ENCODE measurements around the gene STK32C. TPM values are rescaled to one million over a fixed set of nuclear protein-coding genes. Genes with fewer than 3 reads are reported as not detected.

STK32C gene
- total and polyA plus RNA-seq, 10 of the 15 experiments (the other 5 are each of a cell fraction or from before 2014, with no cell fraction given): 1.5 to 18.1 (median 6.4) TPM

DNA sequence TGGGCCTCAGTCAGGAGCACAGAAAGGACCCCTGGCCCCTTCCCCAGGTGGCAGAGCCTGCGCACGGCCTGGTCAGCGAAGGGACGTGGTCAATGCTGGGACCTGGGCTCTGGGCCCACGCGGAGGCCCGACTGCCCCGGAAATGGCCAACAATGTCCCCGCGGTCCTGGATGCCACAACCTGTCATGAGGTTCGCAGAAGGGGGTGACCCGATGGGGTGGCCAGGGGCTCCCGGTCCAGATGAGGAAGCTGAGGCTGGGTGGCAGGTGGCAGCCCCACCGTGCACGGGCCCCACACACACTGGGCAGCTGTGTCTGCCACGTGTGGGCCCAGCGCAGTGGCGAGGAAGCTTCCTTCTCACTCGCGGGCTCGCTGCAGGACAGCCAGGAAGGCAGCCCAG is 71.6 kb downstream of the STK32C start (continued):
- TF ChIP-seq PML (IDR thresholded peaks at IDR 0.05; ENCODE audit: low read length) (no peak), RFX5 (IDR thresholded peaks at IDR 0.05; ENCODE audit: low read depth, low read length) (no peak), CHD4 (IDR thresholded peaks at IDR 0.05) (no peak), HDAC2 (IDR thresholded peaks at IDR 0.05) (no peak), NR2F1 (conservative IDR thresholded peaks at IDR 0.05) (no peak), ZNF384 (IDR thresholded peaks at IDR 0.05; ENCODE audit: borderline replicate concordance, low read depth, low read length) (no peak), ZSCAN29 (IDR thresholded peaks at IDR 0.05) (no peak)
- TF ChIP-seq, protein P1, sequence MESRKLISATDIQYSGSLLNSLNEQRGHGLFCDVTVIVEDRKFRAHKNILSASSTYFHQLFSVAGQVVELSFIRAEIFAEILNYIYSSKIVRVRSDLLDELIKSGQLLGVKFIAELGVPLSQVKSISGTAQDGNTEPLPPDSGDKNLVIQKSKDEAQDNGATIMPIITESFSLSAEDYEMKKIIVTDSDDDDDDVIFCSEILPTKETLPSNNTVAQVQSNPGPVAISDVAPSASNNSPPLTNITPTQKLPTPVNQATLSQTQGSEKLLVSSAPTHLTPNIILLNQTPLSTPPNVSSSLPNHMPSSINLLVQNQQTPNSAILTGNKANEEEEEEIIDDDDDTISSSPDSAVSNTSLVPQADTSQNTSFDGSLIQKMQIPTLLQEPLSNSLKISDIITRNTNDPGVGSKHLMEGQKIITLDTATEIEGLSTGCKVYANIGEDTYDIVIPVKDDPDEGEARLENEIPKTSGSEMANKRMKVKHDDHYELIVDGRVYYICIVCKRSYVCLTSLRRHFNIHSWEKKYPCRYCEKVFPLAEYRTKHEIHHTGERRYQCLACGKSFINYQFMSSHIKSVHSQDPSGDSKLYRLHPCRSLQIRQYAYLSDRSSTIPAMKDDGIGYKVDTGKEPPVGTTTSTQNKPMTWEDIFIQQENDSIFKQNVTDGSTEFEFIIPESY (IDR thresholded peaks at IDR 0.05): no peak
- TF ChIP-seq, protein P2, sequence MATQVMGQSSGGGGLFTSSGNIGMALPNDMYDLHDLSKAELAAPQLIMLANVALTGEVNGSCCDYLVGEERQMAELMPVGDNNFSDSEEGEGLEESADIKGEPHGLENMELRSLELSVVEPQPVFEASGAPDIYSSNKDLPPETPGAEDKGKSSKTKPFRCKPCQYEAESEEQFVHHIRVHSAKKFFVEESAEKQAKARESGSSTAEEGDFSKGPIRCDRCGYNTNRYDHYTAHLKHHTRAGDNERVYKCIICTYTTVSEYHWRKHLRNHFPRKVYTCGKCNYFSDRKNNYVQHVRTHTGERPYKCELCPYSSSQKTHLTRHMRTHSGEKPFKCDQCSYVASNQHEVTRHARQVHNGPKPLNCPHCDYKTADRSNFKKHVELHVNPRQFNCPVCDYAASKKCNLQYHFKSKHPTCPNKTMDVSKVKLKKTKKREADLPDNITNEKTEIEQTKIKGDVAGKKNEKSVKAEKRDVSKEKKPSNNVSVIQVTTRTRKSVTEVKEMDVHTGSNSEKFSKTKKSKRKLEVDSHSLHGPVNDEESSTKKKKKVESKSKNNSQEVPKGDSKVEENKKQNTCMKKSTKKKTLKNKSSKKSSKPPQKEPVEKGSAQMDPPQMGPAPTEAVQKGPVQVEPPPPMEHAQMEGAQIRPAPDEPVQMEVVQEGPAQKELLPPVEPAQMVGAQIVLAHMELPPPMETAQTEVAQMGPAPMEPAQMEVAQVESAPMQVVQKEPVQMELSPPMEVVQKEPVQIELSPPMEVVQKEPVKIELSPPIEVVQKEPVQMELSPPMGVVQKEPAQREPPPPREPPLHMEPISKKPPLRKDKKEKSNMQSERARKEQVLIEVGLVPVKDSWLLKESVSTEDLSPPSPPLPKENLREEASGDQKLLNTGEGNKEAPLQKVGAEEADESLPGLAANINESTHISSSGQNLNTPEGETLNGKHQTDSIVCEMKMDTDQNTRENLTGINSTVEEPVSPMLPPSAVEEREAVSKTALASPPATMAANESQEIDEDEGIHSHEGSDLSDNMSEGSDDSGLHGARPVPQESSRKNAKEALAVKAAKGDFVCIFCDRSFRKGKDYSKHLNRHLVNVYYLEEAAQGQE (IDR thresholded peaks at IDR 0.05; ENCODE audit: low read depth, low read length): no peak
- TF ChIP-seq, protein P3, sequence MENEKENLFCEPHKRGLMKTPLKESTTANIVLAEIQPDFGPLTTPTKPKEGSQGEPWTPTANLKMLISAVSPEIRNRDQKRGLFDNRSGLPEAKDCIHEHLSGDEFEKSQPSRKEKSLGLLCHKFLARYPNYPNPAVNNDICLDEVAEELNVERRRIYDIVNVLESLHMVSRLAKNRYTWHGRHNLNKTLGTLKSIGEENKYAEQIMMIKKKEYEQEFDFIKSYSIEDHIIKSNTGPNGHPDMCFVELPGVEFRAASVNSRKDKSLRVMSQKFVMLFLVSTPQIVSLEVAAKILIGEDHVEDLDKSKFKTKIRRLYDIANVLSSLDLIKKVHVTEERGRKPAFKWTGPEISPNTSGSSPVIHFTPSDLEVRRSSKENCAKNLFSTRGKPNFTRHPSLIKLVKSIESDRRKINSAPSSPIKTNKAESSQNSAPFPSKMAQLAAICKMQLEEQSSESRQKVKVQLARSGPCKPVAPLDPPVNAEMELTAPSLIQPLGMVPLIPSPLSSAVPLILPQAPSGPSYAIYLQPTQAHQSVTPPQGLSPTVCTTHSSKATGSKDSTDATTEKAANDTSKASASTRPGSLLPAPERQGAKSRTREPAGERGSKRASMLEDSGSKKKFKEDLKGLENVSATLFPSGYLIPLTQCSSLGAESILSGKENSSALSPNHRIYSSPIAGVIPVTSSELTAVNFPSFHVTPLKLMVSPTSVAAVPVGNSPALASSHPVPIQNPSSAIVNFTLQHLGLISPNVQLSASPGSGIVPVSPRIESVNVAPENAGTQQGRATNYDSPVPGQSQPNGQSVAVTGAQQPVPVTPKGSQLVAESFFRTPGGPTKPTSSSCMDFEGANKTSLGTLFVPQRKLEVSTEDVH (IDR thresholded peaks at IDR 0.05; ENCODE audit: low read depth, partially characterized antibody): no peak

Data from GM12878 (cell line).